DMS53 (cell line): ENCODE results near the gene GRM2.
"Not testable (repeated sequence)": the region's sequence is repeated elsewhere in the genome, so short reads cannot be mapped to it uniquely, and the experiment has no call there.

Experiments used
- DNase-seq: peaks from one replicate; lab custom pipeline; 2025; lab: John Stamatoyannopoulos, UW

The GRM2 gene

DNA sequence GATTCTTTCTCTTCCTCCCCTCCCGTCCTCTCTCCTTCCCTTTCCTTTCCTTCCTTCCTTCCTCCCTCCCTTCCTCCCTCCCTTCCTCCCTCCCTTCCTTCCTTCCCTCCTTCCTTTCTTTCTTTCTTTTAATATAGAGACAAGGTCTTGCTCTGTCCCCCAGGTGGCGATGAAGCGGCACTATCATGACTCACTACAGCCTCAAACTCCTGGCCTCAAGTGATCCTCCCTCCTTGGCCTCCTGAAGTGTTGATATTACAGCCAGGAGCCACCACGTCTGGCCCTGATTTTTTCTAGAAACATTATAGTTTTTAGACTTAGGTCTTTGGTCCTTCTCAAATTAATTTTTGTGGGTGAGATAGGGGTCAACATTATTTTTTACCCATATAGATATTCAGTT, 15.5 kb downstream of the GRM2 start:
- DNase-seq: no peak

DNA sequence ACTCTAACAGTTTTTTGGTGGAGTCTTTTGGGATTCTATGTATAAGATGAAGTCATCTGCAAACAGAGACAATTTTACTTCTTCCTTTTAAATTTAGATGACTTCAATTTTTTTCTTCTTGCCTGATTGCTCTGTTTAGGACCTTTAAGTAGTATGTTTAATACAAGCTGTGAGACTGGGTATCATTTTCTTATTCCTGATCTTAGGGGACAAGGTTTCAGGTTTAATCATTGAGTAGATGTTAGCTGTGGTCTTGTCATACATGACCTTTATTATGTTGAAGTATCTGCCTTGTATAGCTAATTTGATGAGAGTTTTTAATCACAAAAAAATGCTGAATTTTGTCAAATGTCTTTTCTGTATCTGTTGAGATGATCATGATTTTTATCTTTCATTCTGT, 20.6 kb downstream of the GRM2 start:
- no peak for DNase-seq

DNA sequence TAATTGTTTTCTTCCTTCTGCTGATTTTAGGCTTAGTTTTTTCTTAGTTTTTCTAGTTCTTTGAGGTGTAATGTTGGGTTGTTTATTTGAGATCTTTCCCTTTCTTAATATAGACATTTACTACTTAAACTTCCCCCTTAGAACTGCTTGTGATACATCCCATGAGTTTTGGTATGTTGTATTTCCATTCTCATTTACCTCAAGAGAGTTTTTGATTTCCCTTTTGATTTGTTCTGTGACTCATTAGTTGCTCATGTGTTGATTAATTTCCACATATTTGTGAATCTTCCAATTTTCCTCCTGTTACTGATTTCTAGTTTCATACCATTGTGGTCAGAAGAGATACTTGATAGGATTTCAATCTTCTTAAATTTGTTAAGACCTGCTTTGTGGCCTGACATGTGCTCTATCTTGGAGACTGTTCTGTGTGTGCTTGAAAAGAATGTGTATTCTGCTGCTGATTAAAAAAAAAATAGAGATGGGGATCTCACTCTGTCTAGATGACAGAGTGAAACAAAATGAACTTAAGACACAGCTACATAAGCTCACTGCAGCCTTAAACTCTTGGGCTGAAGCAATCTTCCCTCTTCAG, 22.3 kb downstream of the GRM2 start:
- DNase-seq: no peak

DNA sequence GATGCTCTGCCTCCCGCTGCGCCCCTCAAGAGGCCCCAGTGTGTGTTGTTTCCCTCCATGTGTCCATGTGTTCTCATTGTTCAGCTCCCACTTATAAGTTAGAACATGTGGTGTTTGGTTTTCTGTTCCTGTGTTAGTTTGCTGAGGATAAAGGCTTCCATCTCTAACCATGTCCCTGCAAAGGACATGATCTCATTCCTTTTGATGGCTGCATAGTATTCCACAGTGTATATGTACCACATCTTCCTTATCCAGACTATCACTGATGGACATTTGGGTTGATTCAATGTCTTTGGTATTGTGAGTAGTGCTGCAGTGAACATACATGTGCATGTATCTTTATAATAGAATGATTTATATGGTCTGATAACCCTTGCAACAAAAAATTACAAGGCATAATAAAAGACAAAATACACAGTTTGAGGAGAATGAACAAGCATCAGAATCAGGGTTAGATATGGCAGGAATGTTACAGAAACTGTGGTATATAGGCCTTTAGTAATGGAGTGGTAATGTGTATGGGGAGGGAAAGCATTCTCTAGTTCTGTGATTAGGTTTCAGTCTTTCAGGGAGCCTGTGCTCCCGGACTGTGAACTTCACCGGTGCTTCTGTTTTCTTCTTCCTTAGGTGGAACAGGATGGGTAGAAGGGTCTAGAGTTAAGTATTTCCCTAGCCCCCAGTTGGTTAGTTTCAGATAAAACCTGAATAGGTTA, 27.1 kb downstream of the GRM2 start:
- no peak for DNase-seq

DNA sequence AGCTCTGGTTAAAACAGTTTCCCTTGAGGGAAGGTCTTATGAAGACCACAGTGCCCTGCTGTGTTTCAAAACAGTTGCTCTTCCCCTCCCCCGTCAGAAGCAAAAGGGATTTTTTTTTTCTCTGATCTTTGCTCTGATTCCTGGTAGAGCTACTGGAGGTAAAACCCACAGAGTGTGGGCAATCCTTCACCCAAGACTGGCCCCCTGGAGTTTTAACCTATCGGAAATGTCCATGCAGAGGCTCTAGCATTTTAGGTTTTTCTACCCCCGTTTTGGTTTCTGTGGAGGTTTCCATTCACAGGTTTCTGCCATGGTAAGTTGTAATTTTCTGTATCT, 27.7 kb downstream of the GRM2 start:
- DNase-seq: no peak

DNA sequence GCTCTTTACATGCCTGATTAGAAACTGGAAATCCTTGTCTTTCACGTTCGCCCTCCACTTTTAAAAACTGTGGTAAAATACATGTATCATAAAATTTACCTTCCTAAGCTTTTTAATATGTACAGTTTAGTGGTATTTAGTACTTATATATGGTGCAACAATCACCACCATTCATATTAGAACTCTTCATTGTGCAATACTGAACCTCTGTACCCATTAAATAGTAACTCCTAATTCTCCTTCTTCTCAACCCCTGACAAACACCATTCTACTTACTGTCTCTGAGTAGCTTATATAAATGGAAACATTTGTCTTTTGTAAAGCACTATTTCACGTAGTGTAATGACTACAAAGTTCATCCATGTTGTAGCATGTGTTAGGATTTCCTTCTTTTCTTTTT, 28.2 kb downstream of the GRM2 start:
- no peak for DNase-seq

DNA sequence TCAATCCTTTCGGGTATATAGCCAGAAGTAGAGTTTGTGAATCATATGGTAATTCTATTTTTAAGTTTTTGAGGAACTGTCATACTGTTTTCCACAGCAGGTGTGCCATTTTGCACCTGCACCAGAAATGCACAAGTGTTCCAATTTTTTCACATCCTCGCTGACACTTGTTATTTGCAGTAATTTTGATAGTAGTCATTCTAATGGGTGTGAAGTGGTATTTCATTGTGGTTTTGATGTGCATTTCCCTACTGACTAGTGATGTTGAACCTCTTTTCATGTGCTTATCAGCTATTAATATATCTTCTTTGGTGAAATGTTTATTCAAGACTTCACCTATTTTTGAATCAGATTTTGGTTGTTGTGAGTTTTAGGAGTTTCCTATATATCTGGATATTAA, 29.1 kb downstream of the GRM2 start:
- no peak for DNase-seq

DNA sequence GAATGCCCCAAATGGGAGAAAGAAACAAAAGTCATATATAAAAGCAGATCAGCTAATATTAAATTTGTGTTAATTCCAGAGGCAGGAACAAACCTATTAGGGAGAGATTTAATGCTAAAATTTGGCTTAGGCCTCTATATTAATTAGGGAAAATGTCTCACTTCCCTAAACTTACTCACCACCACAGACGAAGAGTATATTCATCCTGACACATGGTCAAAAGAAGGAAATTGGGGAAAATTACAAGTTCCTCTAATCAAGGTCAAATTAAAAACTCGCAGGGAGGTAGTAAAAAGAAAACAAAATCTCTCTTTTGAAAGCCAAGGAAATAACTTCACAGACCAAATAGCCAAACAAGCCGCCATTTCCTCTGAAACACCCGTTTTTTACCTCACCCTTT, 32.2 kb downstream of the GRM2 start:
- no peak for DNase-seq

DNA sequence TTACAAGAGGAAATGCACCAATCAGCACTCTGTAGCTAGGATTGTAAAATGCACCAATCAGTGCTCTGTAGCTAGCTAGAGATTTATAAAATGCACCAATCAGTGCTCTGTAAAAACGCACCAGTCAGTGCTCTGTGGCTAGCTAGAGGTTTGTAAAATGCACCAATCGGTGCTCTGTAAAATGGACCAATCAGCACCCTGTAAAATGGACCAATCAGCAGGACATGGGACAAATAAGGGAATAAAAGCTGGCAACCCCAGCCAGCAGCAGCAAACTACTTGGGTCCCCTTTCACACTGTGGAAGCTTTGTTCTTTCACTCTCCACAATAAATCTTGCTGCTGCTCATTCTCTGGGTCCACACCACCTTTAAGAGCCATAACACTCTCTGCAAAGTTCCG, 35.5 kb downstream of the GRM2 start:
- not testable (repeated sequence) for DNase-seq

DNA sequence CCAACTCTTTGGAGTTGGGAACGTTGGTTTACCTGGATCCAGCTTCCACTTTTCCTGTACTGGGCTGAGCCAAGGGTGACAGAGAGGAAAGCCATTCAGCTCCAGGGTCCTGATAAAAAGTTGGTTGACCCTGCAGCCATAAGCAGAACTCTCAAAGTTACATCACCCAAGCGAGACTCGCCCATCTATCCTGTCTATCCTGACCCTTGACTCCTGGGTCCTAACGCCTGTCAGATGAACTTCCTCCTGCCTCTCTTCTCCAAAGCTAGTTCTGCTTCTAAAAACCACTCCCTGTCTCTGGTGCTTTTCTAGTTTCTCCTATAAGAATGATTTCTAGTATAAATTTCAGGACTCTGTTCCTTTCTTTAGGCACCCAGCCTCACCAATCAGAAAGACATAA, 36.1 kb downstream of the GRM2 start:
- not testable (repeated sequence) for DNase-seq

DNA sequence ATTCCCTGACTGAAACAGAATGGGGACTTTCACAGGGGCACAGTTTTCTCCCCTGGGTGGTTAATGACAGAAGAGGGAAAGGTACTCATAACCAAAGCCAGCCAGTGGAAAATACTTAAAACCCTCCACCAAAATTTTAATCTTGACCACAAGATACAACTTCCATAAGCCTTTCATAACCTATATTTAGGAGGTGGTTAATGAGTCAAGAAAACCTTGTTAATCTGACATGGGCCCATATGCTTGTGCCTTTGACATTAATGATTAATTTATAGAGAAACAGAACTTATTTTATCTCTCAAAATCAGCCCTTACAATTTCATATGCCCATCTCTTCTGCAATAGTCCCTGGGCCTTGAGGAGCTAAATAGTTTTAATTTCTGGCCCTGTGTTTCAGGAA, 41.0 kb downstream of the GRM2 start:
- no peak for DNase-seq

DNA sequence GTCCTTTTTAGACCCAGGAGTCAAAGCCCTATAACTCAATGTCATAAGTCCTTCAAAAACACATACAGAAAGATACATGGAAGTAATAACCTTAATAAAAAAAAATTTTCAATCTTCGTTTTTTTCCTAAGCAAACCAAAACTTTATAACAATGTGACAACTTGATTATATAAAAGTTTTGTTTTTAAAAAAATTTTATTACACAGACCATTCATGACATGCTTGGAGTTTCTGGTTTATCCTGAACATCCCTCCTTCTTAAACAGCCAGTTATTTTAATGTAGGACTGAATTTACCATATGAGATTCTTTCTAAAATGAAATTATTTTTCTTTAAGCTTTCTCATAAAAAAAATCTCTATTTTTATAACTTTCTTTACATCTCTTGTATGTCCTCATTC, 41.5 kb downstream of the GRM2 start:
- DNase-seq: no peak

DNA sequence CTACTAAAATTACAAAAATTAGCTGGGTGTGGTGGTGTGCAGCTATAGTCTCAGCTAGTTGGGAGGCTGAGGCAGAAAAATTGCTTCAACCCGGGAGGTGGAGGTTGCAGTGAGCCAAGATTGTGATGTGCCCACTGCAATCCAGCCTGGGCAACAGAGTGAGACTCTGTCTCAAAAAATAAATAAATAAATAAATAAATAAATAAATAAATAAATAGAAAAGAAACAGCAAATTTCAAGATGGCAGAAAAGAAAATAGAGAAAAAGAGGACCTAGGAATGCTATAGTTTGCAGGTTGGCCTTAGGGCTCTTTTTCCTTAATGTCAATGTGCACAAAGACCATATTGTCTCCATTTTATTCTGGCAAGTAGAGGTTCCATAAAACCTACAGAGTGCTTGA, 44.0 kb downstream of the GRM2 start:
- no peak for DNase-seq

DNA sequence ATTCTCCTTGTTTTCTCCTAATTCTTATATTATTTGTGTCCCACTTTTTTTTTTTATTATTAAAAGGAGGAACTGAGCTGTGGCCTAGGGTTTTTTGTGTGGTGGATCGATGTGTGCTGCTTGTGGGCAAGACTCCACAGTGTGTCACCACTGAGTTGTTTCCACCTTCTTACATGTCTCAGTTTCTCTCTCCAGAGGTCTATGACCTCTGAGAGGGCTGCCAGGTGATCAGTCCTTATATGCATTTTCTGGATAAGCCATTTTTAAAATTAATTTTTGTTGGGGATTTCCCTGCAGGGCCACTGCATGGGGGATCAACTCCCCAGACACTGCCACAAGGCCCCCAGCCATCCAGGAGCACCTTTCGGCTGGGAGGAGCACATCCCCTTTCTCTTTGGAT, 44.4 kb downstream of the GRM2 start:
- DNase-seq: no peak

DNA sequence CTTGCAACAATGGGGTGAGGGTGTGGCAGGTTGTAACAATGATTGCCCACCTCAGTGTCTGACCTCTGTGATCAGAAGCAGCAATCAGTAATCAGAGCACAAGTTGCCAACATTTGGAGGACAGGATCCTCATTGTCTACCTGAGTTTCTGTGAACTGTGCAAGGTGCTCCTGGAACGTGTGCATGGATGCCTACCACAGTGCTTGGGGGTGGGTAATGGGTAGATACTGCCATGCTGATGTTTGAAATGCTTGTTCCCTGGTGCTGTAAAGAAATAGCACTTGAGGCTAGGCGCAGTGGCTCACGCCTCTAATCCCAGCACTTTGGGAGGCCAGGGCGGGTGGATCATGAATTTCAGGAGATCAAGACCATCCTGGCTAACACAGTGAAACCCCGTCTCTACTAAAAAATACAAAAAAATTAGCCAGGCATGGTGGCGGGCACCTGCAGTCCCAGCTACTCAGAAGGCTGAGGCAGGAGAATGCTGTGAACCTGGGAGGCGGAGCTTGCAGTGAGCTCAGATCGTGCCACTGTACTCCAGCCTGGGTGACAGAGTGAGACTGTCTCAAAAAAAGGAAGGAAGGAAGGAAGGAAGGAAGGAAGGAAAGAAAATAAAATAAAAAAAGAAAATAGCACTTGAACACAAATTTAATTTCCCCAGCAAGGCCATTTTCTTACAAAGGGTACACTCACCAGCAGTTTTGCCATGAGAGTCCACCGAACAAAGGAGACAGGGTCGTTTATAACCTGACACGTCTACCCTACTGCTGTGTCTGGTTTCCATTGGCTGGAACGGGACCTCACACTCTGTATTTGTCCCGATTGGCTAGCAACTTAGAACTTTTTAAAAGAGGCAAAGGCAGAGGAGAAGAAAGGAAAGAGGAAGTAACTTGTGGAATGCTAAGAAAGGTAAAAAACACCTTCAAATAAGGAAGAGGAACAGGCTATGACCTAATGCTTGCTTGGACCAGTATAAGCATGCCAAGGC, 47.2 kb downstream of the GRM2 start:
- DNase-seq: not testable (repeated sequence)

DNA sequence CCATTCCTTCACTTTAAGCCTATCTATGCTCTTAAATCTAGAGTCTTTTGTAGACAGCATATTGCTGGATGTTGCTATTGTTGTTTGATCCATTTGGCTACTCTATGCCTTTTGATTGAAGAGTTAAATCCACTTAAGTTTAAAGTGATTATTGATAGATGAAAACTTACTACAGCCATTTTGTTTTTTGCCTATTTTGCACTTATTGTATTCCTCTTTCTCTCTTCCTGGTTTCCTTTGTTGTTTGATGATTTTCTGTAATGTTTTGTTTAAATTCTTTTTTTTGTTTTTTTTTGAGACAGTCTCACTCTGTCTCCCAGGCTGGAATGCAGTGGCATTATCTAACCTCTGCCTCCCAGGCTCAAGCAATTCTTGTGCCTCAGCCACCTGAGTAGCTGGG, 52.3 kb downstream of the GRM2 start:
- DNase-seq: no peak
